Keratinocyte (primary cell): ENCODE data around the gene MUC13. TPM values are rescaled to one million over a fixed set of nuclear protein-coding genes. Genes with fewer than 3 reads are reported as not detected.

ENCODE experiments used
- DNase-seq: peaks from one replicate; pipeline ENCODE4 v3.0.0-alpha.2; 2011; ENCODE audit warnings: low read depth, missing footprints, low spot score
- FAIRE-seq: peaks from 2 replicates; lab custom pipeline; 2011; peaks lifted over from hg19 to GRCh38; lab: Jason Lieb, UNC
- H2AFZ ChIP-seq: 2 replicates; pipeline ENCODE4 v1.6.0; 2012; ENCODE audit warnings: low read length, control low read depth, inconsistent platforms; ENCODE audit not compliant: control insufficient read depth
- H3K27ac ChIP-seq: 2 replicates; pipeline ENCODE4 v1.5.1; 2011; ENCODE audit warnings: low read length; ENCODE audit not compliant: control insufficient read depth, insufficient read depth
- H3K27me3 ChIP-seq: 3 replicates; pipeline ENCODE4 v1.6.0; 2011; ENCODE audit warnings: low read length; ENCODE audit not compliant: control insufficient read depth, insufficient read depth; ENCODE audit errors: extremely low read depth
- H3K36me3 ChIP-seq, 2 experiments: 2 replicates in 1 of 2; 3 replicates in 1 of 2; pipeline ENCODE4 v1.5.1; 2011; ENCODE audit warnings: low read length in 2 of 2, mild to moderate bottlenecking in 1 of 2; ENCODE audit not compliant: control insufficient read depth in 2 of 2, insufficient read depth in 2 of 2; ENCODE audit errors: extremely low read depth in 1 of 2
- H3K4me1 ChIP-seq: 3 replicates; pipeline ENCODE4 v1.5.1; 2011; ENCODE audit warnings: low read length; ENCODE audit not compliant: control insufficient read depth, insufficient read depth; ENCODE audit errors: extremely low read depth
- H3K4me2 ChIP-seq: 3 replicates; pipeline ENCODE4 v1.6.0; 2011; ENCODE audit warnings: low read depth, low read length; ENCODE audit not compliant: control insufficient read depth, insufficient read depth; ENCODE audit errors: extremely low read depth
- H3K4me3 ChIP-seq, 3 experiments: fragments of 200-600 bp in 1 of 3; sonication (generic) in 1 of 3; 2 replicates in 2 of 3; 3 replicates in 1 of 3; pipeline ENCODE4 v1.5.1; 2011 to 2016; ENCODE audit warnings: low read length in 3 of 3, mild to moderate bottlenecking in 3 of 3, control low read depth in 2 of 3, inconsistent platforms in 1 of 3, low read depth in 1 of 3, mixed read lengths in 1 of 3, mixed run types in 1 of 3, moderate library complexity in 1 of 3; ENCODE audit not compliant: control insufficient read depth in 2 of 3, insufficient read depth in 2 of 3; ENCODE audit errors: extremely low read depth in 1 of 3
- H3K79me2 ChIP-seq: 2 replicates; pipeline ENCODE4 v1.6.0; 2012; ENCODE audit warnings: low read length; ENCODE audit not compliant: control insufficient read depth, insufficient read depth
- H3K9ac ChIP-seq: 3 replicates; pipeline ENCODE4 v1.6.0; 2011; ENCODE audit warnings: low read length; ENCODE audit not compliant: control insufficient read depth, insufficient read depth; ENCODE audit errors: extremely low read depth
- H3K9me1 ChIP-seq: 3 replicates; pipeline ENCODE4 v1.6.0; 2011; ENCODE audit warnings: low read length; ENCODE audit not compliant: control insufficient read depth, insufficient read depth; ENCODE audit errors: extremely low read depth
- H3K9me3 ChIP-seq: 2 replicates; pipeline ENCODE4 v1.5.1; 2012; ENCODE audit warnings: low read depth, low read length; ENCODE audit not compliant: control insufficient read depth
- H4K20me1 ChIP-seq: 3 replicates; pipeline ENCODE4 v1.6.0; 2011; ENCODE audit warnings: low read length; ENCODE audit not compliant: control insufficient read depth, insufficient read depth; ENCODE audit errors: extremely low read depth
- CTCF ChIP-seq, 3 experiments: IDR thresholded peaks in 1 of 3; conservative IDR thresholded peaks in 1 of 3; optimal IDR thresholded peaks in 1 of 3; 2 replicates in 2 of 3; 3 replicates in 1 of 3; pipeline versions ENCODE3 to v1.5.1; 2011; ENCODE audit warnings: low read length in 3 of 3, mild to moderate bottlenecking in 3 of 3, moderate library complexity in 2 of 3, control low read depth in 1 of 3, inconsistent platforms in 1 of 3; ENCODE audit not compliant: insufficient read depth in 2 of 3; ENCODE audit errors: extremely low read depth in 1 of 3
- EZH2 ChIP-seq: IDR thresholded peaks from one replicate; pipeline ENCODE4 v1.6.1; 2012; ENCODE audit warnings: inconsistent platforms, mild to moderate bottlenecking, low read length, moderate library complexity
- dilution Hi-C: fragments of 300-500 bp; cut with MboI; formaldehyde crosslinking; loops from one replicate; pipeline ENCODE4 v1.7.0; 2020; ENCODE audit warnings: low sequenced_read_pairs; ENCODE audit not compliant: extremely low pct_ligation_motif_present
- polyA plus RNA-seq, 5 experiments: library from polyadenylated mRNA; depleted of rRNA in 3 of 5; stranded (reverse) in 3 of 5; stranded (forward) in 1 of 5; unstranded in 1 of 5; fragments of >200 nt; gene quantifications; 1 replicate in 1 of 5; 2 replicates in 3 of 5; 3 replicates in 1 of 5; pipeline versions ENCODE4 v1.2.1 to v1.2.3, GENCODE V29; 2011 to 2012; ENCODE audit warnings: missing spikeins in 2 of 5, low read depth in 1 of 5, low replicate concordance in 1 of 5

Gene MUC13
- polyA plus RNA-seq, 1 donor (not counting 4 experiments of a cell fraction or from before 2014, with no cell fraction given) = not detected

- Histone ChIP-seq H3K4me2 (no peak overlapping the region), H3K9ac (no peak overlapping the region), H3K36me3 (no peaks in the 10 kb centered on the region), H3K9me3 (no peaks in the 10 kb centered on the region), H3K4me1 (peaks cover 6% of the 10 kb centered on the region), H3K9me1 (no peaks in the 10 kb centered on the region), H2AFZ (no peak overlapping the region), H3K27ac (no peak overlapping the region), H4K20me1 (no peaks in the 10 kb centered on the region), H3K79me2 (no peaks in the 10 kb centered on the region), H3K27me3 (no peaks in the 10 kb centered on the region), H3K4me3 (no peak overlapping the region)
- dilution Hi-C loops = no loop called here
- DNase-seq (no peak), FAIRE-seq (no peak)
- TF ChIP-seq EZH2 = no peak
- no peak for TF ChIP-seq CTCF (optimal IDR thresholded peaks at IDR 0.05 in 1 of 3, IDR thresholded peaks at IDR 0.05 in 1 of 3, conservative IDR thresholded peaks at IDR 0.05 in 1 of 3; ENCODE audit: extremely low read depth in 1 of 3, insufficient read depth in 2 of 3, low read length in 3 of 3)
Observed at GRCh38 chr3:124938896-124939295, 4.3 kb upstream of the MUC13 start.

- Histone ChIP-seq H4K20me1 (no peaks in the 10 kb centered on the region), H3K36me3 (no peaks in the 10 kb centered on the region), H3K4me2 (no peak overlapping the region), H3K9me1 (no peaks in the 10 kb centered on the region), H3K27ac (no peak overlapping the region), H3K4me1 (peaks cover 6% of the 10 kb centered on the region), H2AFZ (no peak overlapping the region), H3K9me3 (no peaks in the 10 kb centered on the region), H3K79me2 (no peaks in the 10 kb centered on the region), H3K9ac (no peak overlapping the region), H3K4me3 (no peak overlapping the region), H3K27me3 (no peaks in the 10 kb centered on the region)
- FAIRE-seq = no peak
- no peak for DNase-seq
- dilution Hi-C loops = no loop called here
- no peak for TF ChIP-seq CTCF (optimal IDR thresholded peaks at IDR 0.05 in 1 of 3, IDR thresholded peaks at IDR 0.05 in 1 of 3, conservative IDR thresholded peaks at IDR 0.05 in 1 of 3; ENCODE audit: extremely low read depth in 1 of 3, insufficient read depth in 2 of 3, low read length in 3 of 3)
- no peak for TF ChIP-seq EZH2
Observed at GRCh38 chr3:124937049-124937448, 2.5 kb upstream of the MUC13 start.
